ENCODE measurements around the gene CROCC2.

The CROCC2 gene

DNA sequence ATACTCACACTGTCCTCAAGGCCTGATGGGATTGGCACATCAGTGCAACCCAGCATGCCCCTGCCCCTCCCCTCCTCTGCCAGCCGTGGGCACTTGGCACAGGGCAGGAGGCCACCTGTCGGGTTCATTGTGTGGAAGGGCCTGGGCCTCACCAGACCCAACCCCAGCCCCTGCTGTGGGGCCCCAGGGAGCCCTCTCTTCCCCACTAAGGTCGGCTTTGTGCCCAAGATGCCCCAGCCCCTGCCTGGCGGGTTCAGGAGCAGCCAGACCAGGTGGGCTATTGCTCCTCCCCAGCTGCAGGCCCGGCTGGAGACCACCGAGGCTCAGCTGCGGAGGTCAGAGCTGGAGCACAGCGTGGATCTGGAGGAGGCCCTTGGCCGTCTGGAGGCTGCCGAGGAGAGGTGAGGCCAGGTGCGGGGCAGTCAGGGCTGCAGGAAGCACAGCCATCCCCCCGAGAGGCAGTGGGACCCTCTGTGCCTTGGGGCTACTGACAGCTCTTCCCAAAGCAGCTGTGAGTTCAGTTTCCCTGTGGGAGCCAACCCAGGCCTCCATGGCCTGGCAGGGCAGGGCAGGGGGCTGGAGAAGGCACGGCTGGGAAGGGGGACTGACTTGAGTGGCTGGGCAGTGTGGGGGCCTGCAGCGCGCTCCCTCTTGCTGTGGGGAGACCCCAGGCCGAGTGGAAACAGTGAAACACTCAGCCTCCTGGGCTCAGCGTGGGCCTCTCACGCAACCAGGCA, 16.3 kb downstream of the CROCC2 start:
- no peak for DNase-seq

DNA sequence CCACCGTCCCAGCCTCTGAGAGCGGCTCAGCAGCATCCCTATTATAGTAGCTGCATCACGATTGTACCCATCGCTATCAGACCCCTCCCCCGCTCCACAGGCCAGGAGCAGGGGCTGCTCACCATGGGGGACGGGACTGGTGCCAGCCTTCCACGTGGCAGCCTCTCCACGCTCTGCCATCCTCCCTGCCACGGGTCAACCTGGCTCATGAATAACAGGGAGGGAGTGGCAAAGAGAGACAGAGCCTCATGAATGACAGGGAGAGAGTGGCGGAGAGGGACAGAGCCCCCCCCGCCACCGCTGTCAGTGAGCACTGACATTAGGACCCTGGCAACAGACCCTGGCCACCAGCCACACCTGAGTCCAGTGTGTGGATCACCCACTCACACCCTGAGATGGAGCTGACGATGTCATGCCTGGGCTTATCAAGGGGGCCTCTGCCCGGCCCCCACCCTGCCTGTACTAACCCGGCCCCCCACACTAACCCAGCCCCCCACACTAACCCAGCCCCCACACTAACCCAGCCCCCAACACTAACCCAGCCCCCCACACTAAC, 16.9 kb downstream of the CROCC2 start:
- DNase-seq, result no peak

DNA sequence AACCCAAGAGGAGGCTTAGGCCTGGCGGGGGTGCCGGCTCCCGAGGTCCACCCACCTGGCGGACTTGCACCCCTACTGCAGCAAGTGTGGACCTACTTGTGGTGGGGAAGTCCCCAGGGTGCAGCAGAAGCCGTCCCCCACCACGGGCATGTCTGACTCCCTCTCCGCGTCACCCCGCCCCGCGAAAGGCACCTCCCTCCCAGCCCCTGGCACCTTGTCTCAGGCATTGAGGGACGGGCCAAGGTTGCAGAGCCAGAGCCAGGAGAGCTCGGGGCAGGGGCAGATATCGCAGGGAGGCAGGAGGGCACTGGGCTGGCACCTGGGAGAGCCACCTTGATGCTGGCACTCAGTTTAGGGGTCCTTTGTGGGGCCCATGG, 19.0 kb downstream of the CROCC2 start:
- DNase-seq, result no peak

GRCh38 chr2:240925568-240926515, 19.7 kb downstream of the CROCC2 start:
- DNase-seq, result no peak

DNA sequence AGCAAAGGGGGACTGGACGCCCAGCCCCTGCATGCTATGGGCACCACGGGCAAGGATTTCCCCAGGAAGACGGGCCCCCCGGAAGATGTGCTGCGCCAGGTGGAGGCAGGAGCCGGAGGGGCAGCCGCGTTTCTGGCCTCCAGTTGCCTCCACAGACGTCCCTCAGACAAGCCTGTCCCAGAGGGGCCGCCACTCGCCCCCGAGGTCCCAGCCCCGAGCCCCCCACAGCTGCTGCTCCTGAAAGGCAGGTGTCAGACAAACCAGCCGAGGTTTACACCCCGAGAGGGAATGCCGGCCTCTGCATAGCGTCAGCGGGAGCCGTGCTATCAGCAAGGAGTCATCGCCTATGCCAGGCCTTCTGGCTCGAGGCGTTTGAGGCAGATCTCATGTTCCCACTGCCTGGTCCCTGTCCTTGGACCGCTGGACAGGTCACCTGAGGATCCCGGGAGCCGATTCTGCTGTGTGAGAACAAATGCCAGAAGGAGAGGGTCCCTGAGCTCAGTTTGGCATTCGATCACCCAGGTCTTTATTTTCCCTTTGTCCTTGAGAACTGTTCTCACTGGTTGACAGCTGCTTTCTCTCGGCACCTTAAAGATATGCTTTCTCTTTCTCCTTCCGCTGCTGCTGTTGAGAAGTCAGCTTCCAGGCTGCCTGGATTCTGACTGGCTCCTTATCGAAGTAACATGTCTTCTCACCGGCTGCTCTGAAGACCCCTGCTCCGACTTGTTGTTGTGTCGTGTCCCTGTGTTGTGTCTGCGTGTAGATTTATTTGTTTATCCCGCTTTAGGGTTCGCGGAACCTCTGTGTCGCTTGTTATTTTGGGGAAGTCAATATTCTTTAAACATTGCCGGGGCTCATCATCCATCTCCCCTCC, 20.6 kb downstream of the CROCC2 start:
- DNase-seq, result no peak

- DNase-seq, result no peak
Observed at GRCh38 chr2:240927390-240927781, 21.2 kb downstream of the CROCC2 start.

- no peak for DNase-seq
Observed at GRCh38 chr2:240928476-240929363, 22.6 kb downstream of the CROCC2 start.

DNA sequence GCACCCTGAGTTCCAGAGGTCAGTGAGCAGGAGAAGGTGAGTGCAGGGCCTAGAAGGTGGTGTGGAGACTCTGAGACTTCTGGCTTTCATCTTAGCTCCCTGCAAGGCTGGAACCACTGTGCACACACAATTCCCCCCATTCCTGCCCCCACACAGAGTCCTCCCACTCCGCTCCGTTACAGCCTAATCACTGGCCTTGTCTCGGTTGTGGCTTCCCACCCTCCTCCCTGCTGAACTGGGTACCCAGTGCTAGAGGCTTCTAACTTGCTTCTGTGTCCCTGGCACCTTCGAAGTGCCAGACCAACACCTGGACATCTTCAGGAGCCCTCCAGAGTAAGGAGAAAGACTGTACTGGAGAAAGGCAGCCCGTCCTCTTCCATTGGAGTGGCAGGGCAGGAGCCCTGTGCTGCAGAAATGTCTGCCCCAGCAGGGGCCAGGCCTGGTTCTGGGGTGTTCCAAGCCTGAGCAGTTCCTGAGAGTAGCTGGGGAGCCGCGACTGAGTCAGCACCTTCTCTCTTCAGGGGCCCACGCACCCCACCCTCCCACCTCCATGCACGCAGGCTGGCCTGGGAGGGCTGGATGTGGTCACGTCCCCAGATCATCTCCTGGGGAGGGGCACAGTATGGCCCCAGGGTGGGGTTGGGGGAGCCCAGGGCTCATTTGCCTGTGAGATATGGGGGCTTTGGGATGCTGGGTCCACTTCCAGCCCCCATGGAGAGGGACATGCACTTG, 23.4 kb downstream of the CROCC2 start:
- no peak for DNase-seq

DNA sequence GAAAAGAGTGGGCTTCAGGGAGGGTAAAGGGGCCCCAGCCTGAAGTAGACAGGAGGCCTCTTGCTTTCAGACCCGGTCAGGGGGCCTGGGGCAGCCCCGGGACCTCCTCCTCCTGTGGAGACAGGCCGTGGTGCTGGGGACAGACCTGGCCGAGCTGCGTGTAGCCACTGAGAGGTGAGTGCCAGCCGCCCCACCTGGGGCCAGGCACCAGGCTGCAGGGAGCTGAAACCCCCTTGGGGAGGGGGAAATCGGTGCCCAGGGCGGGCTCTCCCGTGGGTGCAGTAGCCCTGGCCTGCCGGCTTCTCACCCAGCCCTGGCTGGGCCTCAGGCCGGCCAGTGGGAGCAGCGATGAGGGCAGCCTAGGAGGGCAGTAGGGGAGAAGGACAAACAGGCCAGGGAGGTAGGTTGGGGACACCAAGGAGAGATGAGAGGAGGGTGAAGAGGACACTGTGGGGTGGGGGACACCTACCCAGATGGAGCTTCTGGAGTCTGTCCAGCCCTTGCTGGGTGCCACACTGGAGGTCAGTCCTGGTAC, 24.0 kb downstream of the CROCC2 start:
- DNase-seq, result no peak

DNA sequence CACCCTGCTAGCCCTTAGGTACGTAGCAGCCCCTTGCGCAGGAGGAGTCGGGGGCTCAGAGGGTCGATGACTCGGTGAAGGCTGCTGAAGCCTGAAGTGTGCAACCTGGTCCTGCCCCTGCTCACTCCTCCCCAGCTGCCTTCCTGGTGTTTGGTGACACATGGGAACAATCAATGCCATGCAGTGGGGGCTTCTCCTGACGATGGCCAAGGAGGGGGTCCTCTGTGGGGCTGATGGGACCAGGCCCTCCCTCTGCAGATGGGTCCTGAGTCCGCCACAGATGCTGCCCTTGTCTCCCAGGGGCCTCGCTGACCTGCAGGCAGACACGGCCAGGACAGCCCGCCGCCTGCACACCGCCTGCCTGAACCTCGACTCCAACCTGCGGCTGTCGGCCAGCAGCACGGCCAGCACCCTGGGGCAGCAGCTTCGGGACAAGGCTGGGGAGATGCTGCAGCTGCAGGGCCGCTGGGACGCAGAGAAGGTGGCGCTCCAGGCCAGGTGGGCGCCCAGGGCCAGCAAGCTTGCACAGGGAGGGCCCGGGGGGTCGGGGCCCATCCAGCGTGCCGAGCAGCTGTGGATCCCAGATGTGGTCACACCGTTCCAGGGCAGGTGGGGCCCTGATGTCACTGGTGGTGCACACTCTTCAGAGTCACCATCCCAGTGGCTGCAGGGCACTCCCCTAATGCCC, 24.6 kb downstream of the CROCC2 start:
- no peak for DNase-seq

DNA sequence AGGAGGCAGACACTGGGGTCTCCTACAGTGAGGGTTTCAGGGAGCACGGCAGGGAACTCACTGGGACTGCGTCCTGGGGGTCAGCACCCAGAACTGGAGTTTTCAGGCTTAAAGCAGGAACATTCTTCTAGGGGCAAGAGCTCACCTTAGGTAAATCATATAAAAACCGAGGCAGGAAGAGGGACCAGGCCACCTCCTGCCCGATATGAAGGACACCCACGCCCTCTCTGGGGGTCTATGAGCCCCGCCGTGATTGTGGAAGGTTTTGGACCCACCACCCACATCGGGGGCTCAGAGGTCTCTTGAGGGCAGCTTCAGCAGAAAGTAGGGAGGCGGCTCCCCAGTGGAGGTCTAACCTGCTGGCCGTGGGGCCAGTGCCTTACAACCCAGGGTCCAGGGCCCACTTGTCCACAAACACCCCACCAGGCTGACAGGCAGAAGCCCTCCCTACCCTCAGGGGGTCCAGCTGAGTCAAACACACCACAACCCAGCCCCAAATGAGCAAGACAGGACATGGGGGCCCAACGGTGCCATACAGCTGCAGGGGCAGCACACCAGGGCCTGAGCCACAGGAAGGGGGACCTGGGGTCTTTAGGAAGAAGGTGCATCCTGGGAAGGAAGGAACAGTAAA, 25.3 kb downstream of the CROCC2 start:
- DNase-seq, result no peak

DNA sequence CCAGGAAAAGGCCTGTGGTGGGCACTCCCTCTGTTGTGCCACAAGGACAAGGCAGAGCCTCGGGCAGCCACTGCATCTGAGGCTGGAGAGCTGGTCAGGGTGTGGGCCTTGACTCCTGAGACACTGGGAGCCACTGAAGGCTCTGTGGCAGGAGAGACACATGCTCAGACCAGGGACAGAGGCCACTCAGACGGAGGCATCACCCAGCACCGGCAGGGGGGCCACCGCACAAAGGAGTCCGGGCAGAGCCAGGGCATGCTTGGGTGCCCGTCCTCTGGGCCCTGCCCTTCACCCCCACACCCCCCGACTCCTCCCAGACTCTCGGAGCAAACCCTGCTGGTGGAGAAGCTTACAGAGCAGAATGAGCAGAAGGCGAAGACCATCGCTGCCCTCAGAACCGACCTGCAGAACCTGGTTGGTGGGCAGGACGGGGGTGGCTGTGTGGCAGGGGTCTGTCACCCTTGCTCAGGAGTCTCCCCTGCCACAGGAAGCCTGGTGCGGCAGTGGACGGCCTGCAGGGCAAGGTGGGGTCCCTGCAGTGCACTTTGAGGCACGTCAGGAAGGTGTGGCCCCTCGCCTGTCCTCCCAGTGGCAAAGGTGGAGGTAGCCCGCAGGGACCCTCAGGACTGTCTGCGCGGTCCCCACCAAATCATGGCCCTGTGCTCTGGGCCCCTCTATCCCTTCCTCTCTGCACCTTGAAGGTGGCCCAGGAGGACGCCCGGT, 26.0 kb downstream of the CROCC2 start:
- DNase-seq, result no peak

- DNase-seq, result no peak
Observed at GRCh38 chr2:240932724-240933047, 26.6 kb downstream of the CROCC2 start.

DNA sequence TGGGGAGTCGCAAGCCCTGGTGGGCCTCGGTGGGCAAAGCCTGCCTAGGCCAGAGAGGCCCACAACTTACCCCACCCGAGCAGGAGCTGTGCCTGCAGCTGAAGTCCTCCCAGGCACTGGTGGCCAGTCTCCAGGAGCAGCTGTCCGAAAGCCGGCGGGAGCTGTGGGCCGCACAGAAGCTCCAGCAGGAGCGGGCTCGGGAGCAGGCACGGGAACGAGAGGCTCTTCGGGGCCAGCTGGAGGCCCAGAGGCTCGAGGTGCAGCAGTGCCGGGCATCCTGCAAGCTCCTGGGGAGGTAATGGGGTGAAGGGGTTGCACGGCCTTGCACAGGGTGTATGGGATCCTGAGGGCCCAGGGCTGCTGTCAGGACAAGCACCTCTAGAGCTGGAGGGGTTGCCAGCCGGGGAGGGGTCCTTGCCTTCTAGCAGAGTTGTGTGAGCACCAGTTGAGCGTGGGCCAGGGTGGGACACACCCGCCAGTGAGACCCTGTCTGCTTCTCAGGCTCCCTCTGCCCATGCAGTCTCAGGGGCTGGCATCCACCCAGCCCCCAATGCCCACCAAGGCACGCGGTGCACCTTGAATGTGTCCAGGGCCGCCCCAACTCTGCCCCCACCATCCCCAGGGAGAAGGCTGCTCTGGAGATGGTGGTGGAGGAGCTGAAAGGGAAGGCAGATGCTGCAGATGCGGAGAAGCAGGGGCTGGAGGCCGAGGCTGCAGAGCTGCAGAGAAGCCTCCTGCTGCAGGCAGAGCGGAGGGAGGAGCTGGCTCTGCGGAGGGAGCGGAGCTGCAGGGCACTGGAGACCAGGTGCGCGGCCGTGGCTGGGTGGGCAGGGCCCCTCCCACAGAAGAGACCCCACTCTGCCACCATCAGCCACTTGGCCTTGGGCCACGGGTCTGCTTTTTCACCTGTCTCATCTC, 27.2 kb downstream of the CROCC2 start:
- no peak for DNase-seq

- no peak for DNase-seq
Observed at GRCh38 chr2:240933966-240934700, 28.0 kb downstream of the CROCC2 start.

DNA sequence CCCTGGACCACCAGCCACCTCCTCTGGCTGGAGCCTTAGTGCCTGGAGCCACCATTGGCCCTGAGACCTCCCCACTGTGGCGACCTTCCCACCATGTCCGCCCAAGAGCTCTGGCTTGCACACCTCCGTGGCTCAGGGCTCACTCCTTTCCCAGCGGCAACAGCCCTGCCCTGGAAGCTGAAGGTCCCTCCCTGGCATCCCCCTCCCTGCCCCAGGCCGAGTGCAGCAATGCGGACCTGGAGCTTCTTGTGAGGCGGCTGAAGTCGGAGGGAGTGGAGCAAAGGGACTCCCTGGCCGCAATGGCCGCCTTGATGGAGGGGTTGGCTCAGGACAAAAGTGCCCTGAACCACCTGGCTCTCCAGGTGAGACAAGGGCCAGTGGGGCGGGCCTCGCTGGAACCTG, 28.6 kb downstream of the CROCC2 start:
- no peak for DNase-seq
